Fibroblast of peridontal ligament (primary cell): ENCODE measurements around the gene NABP1.
A peak's percentile ranks its signal among the peaks of the same experiment; 100 is the strongest.

Experiments
- DNase-seq: peaks from one replicate; pipeline ENCODE4 v3.0.0-alpha.2; 2010; ENCODE audit errors: extremely low read depth

Gene NABP1

GRCh38 chr2:191707542-191707941 is 29.6 kb downstream of the NABP1 start:
- no peak for DNase-seq

GRCh38 chr2:191710411-191710900 is 32.5 kb downstream of the NABP1 start:
- peak; percentile 91 for DNase-seq

- DNase-seq, result no peak
Measured at GRCh38 chr2:191711621-191712020, 33.7 kb downstream of the NABP1 start.

GRCh38 chr2:191713837-191714236 is 35.9 kb downstream of the NABP1 start:
- no peak for DNase-seq

- no peak for DNase-seq
Measured at GRCh38 chr2:191714925-191715324, 37.0 kb downstream of the NABP1 start.

- DNase-seq, result no peak
Measured at GRCh38 chr2:191715471-191715870, 37.5 kb downstream of the NABP1 start.

- DNase-seq, result no peak
Measured at GRCh38 chr2:191719261-191719660, 41.3 kb downstream of the NABP1 start.

- DNase-seq, result no peak
Measured at GRCh38 chr2:191719938-191720337, 42.0 kb downstream of the NABP1 start.

GRCh38 chr2:191721331-191721730 is 43.4 kb downstream of the NABP1 start:
- DNase-seq, result no peak

GRCh38 chr2:191724015-191724414 is 46.1 kb downstream of the NABP1 start:
- DNase-seq, result no peak

- DNase-seq, result peak; percentile 59
Measured at GRCh38 chr2:191728750-191729624, 51.1 kb downstream of the NABP1 start.

GRCh38 chr2:191730263-191730662 is 52.3 kb downstream of the NABP1 start:
- no peak for DNase-seq
